ENCODE data around the gene ARHGAP19.
A peak's percentile ranks its signal among the peaks of the same experiment; 100 is the strongest.

ARHGAP19 gene, protein sequence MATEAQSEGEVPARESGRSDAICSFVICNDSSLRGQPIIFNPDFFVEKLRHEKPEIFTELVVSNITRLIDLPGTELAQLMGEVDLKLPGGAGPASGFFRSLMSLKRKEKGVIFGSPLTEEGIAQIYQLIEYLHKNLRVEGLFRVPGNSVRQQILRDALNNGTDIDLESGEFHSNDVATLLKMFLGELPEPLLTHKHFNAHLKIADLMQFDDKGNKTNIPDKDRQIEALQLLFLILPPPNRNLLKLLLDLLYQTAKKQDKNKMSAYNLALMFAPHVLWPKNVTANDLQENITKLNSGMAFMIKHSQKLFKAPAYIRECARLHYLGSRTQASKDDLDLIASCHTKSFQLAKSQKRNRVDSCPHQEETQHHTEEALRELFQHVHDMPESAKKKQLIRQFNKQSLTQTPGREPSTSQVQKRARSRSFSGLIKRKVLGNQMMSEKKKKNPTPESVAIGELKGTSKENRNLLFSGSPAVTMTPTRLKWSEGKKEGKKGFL

GRCh38 chr10:97292097-97292861, at the start of gene ARHGAP19:
TSS of gene ARHGAP19 (minus strand) at chr10:97292637. CDS start at chr10:97292627, 10 bp downstream.
- peak; percentile 87 for DNase-seq (ENCODE audit: low read depth)

DNA sequence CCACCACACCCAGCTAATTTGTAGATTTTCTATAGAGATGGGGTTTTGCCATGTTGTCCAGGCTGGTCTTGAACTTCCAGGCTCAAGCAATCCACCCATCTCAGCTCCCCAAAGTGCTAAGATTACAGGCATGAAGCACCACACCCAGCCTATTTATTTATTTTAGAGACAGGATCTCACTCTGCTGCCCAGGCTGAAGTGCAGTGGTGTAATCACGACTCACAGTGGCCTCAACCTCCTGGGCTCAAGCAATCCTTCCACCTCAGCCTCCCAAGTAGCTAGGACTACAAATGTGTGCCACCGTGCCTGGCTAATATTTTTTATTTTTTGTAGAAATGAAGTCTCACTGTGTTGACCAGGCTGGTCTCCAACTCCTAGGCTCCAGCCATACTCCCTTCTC, 49.0 kb upstream of the ARHGAP19 start:
- DNase-seq (ENCODE audit: low read depth) = no peak

DNA sequence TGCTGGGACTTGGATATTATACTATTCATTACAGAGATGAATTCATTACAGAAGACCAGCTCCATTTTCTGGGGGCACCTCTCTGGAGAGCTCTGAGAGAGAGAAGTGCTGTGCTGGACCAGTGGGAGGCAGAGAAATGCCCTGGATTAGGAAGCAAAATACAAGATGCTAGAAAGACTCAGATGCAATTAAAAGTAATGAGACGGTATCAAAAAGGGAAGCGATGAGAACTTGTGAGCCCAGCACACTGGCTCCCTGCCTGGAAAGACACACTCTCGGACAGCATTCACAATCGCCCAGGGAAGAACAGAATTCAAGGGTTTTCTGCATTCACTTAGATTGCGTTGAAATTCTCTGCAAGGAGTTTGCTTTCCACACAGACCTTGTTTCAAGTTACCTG, 45.6 kb upstream of the ARHGAP19 start:
- DNase-seq (ENCODE audit: low read depth) = no peak

DNA sequence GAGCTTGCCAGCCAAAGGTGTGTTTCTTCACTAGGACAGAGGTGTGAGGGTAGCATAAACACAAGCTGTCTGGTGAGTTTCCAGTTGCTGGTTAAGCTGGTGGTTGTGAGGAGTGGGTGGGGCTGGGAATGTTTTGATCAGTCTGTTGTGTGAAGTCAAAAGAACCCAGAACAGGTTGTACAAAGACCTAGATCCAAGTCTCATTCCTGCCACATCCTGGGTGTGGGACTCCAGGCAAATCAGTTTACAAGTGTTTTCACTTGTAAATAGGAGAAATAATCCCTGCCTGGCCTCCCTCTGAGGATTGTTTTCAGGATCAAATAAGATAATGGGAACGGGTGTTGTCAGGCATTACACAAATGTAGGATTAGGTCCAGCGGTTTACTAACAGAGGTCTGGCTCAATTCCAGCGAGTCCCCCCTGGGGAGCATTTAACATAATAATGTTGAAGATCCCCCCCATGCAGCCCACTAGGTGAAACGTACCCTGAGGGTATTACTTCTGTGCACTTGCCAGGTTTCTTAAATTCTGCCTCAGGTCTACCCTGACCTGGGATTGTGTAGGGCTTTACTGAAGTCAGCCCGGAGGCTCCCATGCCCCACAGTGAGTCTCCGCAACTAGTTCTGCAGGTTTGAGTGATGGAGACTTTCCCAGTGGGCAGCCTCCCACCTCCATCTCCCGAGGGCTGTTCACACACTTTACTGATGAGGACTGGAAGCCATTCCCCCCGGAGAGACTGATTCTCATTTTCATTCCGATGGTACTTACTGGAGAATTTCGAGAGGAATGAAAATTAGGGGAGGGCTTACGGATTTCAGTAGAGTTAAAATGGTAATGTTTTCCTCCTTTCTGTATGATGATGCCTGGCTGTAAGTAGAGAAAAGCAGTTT, 44.8 kb upstream of the ARHGAP19 start:
- DNase-seq (ENCODE audit: low read depth) = no peak

- no peak for DNase-seq (ENCODE audit: low read depth)
Observed at GRCh38 chr10:97336446-97336845, 44.0 kb upstream of the ARHGAP19 start.

- no peak for DNase-seq (ENCODE audit: low read depth)
Observed at GRCh38 chr10:97336006-97336405, 43.6 kb upstream of the ARHGAP19 start.

DNA sequence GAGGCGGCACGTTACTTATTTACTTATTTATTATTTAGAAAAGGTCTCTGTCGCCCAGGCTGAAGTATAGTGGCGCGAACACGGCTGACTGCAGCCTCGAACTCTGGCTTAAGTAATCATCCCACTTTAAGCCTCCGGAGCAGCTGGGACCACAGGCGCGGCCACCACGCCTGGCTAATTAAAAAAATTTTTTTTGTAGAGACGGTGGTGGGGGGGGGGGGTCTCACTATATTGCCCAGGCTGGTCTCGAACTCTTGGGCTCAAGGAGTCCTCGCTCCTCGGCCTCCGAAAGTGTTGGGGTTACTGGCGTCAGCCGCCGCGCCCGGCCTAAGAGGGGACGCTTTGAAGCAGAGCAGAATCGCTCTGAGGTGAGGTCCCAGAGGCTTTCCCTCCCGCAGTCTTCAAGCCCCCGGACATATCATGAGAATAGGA, 42.8 kb upstream of the ARHGAP19 start:
- DNase-seq (ENCODE audit: low read depth) = no peak

DNA sequence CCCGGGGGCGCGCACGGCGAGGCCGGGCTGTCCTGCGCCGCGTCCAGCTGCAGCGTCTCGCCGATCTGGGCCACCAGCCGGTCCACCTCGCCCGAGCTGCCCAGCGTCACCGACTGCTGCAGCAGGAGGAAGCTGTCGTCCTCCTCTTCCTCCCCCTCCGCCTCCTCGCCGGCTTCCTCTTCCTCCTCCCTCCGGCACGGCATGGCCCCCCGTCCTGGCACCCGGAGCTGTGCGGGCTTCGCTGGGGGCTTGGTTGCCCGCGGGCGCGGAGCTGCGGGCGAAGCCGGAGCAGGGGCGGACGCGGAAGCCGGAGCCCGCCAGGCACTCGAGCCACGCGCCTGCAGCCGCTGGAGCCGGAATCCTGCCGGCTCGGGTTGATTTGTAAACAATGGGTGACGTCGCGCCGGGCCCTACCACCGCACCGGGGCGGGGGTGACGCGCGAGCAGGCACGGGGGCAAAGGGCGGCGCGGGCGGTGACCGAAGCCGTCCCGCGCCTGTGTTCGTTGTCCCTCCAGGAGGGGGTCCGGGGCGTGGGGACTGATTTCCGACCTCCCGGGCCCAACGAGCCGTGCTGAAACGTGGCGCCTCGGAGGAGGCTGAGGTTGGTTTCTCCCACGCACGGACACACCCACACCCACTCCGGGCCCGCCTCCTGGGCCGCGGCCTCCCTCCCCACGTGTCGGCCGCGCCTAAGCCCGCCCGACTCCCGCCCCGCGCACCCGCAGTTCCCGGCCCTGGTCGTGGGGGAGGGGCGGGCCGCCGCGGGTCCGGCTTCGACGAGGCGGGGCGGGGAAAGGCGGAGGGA, 42.1 kb upstream of the ARHGAP19 start, which contains the start of gene FRAT2:
Gene FRAT2, minus strand, starts transcription at position 360 of the 806 bp plus-strand sequence. Its CDS starts 157 bp downstream, at position 203.
- DNase-seq (ENCODE audit: low read depth) = peak; percentile 77

DNA sequence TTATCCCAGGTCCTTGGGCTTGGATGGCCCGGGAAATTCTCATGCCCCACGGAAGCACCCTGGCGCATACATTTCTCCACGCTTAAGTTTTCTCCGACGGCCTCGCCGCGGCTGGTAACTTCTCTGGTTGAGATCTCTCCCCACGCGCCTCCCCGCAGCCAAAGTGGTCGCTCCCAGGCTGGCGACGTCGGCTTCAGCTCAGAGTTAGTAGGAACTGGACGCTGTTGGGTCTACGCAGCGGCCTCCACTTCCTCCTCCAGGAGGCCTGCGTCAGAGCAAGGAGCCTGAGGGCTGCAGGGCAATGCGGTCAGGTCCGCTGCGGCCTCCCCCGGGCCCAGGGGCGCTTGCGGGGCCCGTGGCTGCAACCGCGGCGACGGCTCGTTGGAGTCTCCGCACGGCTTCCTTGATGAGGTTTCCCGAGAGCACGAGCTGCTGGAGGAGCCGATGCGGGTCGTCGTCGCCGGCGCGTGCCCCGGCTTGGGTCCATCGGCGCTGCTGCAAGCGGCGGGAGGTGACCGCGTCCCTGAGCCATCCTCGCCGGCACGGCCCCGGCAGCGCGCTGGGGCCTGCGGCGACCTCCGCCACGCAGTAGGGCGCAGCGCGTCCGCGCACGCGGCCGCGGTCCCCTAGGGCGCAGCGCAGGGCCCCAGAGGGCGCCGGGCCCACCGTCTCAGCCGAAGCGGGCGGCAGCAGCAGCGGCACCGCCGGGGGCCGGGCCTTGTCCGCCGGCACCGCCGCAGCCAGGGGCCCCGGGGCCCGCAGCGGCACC, 41.3 kb upstream of the ARHGAP19 start:
- DNase-seq (ENCODE audit: low read depth) = no peak

GRCh38 chr10:97333351-97333600, 40.8 kb upstream of the ARHGAP19 start:
- DNase-seq (ENCODE audit: low read depth) = no peak

DNA sequence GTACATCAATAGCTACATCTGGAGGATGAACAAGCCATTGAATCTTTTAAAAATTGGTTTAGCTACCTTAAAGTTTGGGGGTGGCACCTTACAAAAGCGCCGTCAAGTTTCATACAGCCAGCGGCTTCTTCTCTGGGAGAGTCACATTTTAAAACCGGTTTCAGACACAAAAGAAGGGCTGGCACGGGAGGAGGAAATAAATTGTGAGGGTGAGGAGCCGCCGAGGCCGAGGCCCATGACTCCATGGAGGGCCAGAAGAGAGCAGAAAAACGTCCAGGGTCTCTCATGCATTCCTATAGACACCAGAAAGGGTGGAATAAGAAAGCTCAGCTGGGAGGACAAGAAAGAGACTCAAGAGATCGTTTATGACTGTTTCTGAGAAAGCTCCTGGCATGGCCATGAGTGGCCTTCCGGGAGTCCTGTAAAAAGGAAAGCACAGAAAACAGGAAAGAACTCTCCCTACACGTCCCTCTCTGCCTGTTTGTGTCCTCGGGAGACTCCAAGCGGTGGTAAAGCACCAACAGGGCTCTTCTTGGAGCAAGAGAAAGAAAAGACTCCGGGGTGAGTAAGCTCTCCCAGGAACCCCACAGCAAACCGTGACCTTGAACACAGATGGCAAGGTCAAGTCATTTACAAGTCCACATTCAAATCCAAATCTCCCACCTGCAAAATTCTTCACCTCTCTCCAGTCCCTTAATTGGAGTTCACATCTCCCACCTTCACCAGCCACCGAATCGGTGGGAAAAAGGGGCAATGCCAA, 40.3 kb upstream of the ARHGAP19 start:
- no peak for DNase-seq (ENCODE audit: low read depth)

DNA sequence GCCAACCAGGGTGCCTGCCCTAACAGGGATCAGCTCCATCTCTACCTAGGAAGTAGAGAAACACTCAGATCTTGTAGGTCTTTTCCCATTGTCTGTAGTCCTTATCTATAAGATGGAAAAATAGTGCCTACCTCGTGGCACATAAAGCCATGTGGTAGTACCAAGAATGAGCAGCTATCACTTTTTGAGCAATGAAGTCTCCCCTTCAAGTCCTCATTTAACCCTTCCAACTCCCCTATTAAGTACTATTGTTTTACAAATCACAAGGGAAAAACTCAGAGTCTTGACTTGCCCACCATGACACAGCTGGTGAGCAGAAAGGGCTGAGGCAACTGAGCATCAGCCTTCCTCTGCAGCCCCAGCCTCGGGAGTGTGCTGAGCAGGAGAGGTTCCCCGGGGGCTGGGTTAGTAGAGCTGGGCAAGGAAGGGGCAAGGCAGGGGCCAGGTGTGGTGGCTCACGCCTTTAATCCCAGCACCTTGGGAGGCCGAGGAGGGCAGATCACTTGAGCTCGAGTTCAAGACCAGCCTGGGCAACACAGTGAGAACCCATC, 38.8 kb upstream of the ARHGAP19 start:
- DNase-seq (ENCODE audit: low read depth) = no peak

DNA sequence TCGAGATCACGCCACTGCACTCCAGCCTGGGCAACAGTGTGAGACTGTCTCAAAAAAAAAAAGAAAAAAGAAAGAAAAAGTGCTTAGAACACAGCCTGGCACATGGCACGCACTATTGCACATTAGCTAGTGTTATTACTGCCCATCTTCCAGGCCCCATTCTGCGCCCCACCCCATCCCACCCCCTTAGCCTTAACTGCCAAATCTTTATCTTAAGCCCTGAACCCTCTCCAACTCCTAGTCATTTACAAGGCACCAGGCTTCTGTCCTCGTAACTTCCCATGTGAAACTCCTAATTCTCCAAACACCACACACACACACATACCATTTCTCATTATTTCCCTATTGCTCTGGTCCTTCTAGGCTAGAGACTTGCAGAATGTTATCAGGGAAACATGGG, 37.3 kb upstream of the ARHGAP19 start:
- DNase-seq (ENCODE audit: low read depth) = no peak

DNA sequence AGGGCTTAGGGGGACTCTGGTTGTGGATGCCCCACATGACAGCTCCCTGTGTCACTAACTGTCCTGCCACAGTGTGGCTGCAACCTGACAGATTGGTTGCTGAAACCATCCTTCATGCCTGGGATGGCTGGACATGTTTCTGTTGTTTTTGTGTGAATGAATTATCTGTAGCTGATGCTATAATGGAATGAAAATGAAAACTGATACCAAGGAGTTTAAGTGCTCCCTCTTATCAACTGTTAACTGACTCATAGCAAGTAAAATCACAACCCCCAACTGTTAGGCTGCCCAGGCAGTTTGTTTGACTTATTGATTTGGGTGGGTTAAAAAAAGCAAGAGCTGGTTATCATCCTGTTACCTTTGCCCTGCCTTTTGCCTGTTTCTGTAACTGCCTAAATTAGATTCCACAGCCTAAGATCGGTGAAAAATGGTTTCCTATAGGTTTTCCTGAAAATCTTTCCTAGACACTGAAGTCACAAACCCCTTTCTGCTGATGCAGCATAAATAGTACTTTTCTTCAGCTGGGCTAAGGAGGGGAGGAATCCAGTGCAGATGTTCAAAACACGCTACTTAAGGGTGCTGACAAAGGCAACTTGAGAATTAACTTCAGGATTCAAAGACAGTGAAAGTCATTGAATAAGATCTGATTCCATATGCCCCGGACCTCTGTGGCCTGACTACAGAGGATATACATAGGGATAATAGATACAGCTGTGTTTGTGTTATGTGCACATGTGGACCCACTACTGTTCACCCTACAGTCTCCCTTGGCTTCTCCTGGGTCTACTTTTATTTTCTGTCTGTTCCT, 36.4 kb upstream of the ARHGAP19 start:
- no peak for DNase-seq (ENCODE audit: low read depth)

DNA sequence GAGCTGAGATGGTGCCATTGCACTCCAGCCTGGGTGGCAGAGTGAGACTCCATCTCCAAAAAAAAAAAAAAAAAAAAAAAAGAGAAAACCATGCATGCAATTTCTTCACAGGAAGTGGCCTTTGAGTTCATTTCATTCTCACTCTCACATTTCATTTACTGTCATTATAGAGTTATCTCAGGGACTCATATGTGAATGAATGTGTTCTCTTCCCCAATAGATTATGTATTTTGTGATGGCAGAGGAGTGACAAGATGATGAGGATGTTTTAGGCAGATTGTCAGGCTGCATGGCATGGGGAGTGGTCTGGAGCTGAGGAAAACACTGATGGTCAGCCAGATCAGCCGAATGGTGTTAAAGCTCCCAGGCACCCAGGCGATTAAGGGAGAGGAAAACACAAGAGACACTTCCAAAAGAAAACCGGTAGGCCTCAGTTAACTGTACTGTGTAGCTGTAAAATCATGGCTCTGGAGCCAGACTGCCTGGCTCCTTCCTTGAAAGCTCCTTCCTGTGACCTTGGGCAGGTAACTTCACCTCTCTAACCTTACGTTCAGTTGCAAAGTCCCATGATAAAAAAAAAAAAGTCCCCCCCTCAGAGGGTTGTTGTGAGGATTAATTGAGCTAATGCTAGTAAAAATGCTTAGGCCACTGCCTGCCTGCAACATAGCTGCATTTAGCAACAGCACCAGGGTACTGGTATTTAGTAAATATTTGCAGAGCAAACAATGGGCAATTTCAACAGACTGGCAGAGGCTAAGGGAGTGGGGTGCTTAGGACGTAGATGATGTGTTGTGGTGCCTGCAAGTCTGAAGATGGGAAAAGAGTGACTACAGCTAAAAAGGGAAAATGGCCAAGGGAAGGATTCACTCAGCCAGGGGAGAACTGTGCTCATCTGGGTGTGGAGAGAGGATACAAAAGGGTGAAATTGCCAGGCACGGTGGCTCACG, 35.2 kb upstream of the ARHGAP19 start:
- DNase-seq (ENCODE audit: low read depth) = no peak

DNA sequence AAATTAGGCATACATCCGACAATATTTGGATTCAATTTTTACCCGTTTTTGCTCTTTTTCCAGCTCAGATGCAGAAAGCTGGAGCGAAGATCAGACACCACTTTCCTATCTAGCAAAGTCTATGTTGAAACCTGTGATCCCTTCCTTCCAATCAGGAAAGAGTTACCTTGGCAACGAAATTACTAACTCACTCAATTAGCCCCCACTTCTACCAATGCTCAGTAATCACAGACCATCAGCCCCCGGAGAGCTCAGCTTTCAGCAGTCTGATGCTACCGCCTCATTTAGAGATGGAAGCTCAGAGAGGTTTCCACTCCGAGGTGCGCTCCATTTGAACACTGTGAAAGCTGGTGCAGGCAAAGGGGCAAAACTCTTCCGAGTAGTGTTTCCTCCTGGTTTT, 33.3 kb upstream of the ARHGAP19 start:
- DNase-seq (ENCODE audit: low read depth) = no peak

- DNase-seq (ENCODE audit: low read depth) = no peak
Observed at GRCh38 chr10:97323501-97323900, 31.1 kb upstream of the ARHGAP19 start.

DNA sequence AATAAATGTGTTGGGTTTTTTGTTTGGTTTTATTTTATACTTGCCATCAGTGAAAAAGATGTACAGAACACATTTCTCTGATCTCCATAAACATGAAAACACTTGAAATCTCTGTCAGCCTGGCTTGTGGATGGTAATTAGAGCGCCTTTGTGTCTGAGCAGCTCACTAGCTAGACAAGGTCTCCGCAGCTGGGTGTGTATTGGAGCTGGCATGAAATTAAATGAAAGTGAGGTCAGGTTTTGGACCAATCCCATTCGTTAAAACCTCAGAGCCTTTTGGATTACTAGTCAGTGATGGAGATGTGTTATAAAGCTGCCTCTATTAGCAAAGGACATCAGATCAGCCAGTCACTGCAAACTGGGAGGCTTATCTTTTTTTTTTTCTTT, 29.4 kb upstream of the ARHGAP19 start:
- no peak for DNase-seq (ENCODE audit: low read depth)
